Measurements from ENCODE around the gene KCNG2. TPM values are rescaled to one million over a fixed set of nuclear protein-coding genes. Genes with fewer than 3 reads are reported as not detected.

Gene KCNG2
- total and polyA plus RNA-seq, 2 of the 8 experiments (the other 6 are each of a cell fraction or from before 2014, with no cell fraction given) = 0.19 to 0.74 TPM

GRCh38 chr18:79806976-79807841 is 9.5 kb downstream of the KCNG2 start (continued):
- TF ChIP-seq CHD2 (IDR thresholded peaks at IDR 0.05; ENCODE audit: low read length) (no peak), ZNF274 (IDR thresholded peaks at IDR 0.05; ENCODE audit: borderline replicate concordance, extremely low read depth, low read length) (no peak), SIX5 (IDR thresholded peaks at IDR 0.05; ENCODE audit: low read depth, low read length) (no peak), YY1 (IDR thresholded peaks at IDR 0.05; ENCODE audit: low read depth, low read length) (no peak), HDAC2 (IDR thresholded peaks at IDR 0.05; ENCODE audit: borderline replicate concordance in 1 of 2, low read depth in 2 of 2, low read length in 2 of 2) (no peak), TEAD4 (IDR thresholded peaks at IDR 0.05; ENCODE audit: low read depth, low read length) (no peak), POLR2AphosphoS5 (IDR thresholded peaks at IDR 0.05; ENCODE audit: low read depth, low read length) (no peak), SIRT6 (IDR thresholded peaks at IDR 0.05; ENCODE audit: low read length) (no peak), KDM1A (IDR thresholded peaks at IDR 0.05; ENCODE audit: borderline replicate concordance, low read length) (no peak), RAD21 (IDR thresholded peaks at IDR 0.05 in 1 of 2, conservative IDR thresholded peaks at IDR 0.05 in 1 of 2; ENCODE audit: low read depth in 2 of 2, low read length in 2 of 2) (no peak)

All from H1 (cell line).